Dendritic cell treated with granulocyte-macrophage colony-stimulating factor and Interleukin-4, amounts not matched to agents 40 ng/mL and 50 ng/mL, for 4 days (primary cell): ENCODE results near the gene MAP6D1.

Experiments used
- H3K27ac Mint-ChIP-seq: one replicate; pipeline ENCODE4 v1.8.0; 2022; ENCODE audit warnings: mild to moderate bottlenecking, mixed read lengths
- H3K27me3 Mint-ChIP-seq: one replicate; pipeline ENCODE4 v1.8.0; 2022; ENCODE audit warnings: mild to moderate bottlenecking, mixed read lengths
- H3K36me3 Mint-ChIP-seq: one replicate; pipeline ENCODE4 v1.8.0; 2022; ENCODE audit warnings: low read depth, mixed read lengths
- H3K4me1 Mint-ChIP-seq: one replicate; pipeline ENCODE4 v1.8.0; 2022; ENCODE audit warnings: low read depth, mixed read lengths
- H3K4me3 Mint-ChIP-seq: one replicate; pipeline ENCODE4 v1.8.0; 2022; ENCODE audit warnings: mild to moderate bottlenecking, moderate library complexity, mixed read lengths
- H3K9me3 Mint-ChIP-seq: one replicate; pipeline ENCODE4 v1.8.0; 2022; ENCODE audit warnings: mixed read lengths
- intact Hi-C: fragments of 100-400 bp; cut with micrococcal nuclease; formaldehyde crosslinking; loops from one replicate; pipeline ENCODE4 v1.15.0; 2022

The MAP6D1 gene

GRCh38 chr3:183817639-183818038 is 7.7 kb downstream of the MAP6D1 start:
- peaks cover 79% of the 10 kb centered on the region for H3K36me3 Mint-ChIP-seq
- H3K9me3 Mint-ChIP-seq: no peaks in the 10 kb centered on the region
- intact Hi-C loops: no loop called here
- no peak overlapping the region for H3K27ac Mint-ChIP-seq
- no peaks in the 10 kb centered on the region for H3K4me1 Mint-ChIP-seq
- no peak overlapping the region for H3K4me3 Mint-ChIP-seq
- H3K27me3 Mint-ChIP-seq: no peaks in the 10 kb centered on the region

GRCh38 chr3:183816681-183817510 is 8.5 kb downstream of the MAP6D1 start:
- Mint-ChIP-seq H3K4me1 (no peaks in the 10 kb centered on the region), H3K36me3 (peaks cover 79% of the 10 kb centered on the region), H3K9me3 (no peaks in the 10 kb centered on the region), H3K4me3 (no peak overlapping the region), H3K27ac (no peak overlapping the region), H3K27me3 (no peaks in the 10 kb centered on the region)
- intact Hi-C loops: no loop called here

- Mint-ChIP-seq H3K36me3 (peaks cover 88% of the 10 kb centered on the region), H3K9me3 (no peaks in the 10 kb centered on the region), H3K27ac (no peak overlapping the region), H3K27me3 (no peaks in the 10 kb centered on the region), H3K4me1 (no peaks in the 10 kb centered on the region), H3K4me3 (no peak overlapping the region)
- intact Hi-C loops: no loop called here
Observed at GRCh38 chr3:183815951-183816475, 9.4 kb downstream of the MAP6D1 start.

GRCh38 chr3:183815563-183815940 is 9.8 kb downstream of the MAP6D1 start:
- no peak overlapping the region for H3K27ac Mint-ChIP-seq
- H3K4me3 Mint-ChIP-seq: no peak overlapping the region
- H3K36me3 Mint-ChIP-seq: peaks cover 93% of the 10 kb centered on the region

GRCh38 chr3:183814240-183814639 is 11.1 kb downstream of the MAP6D1 start:
- no peak overlapping the region for H3K4me3 Mint-ChIP-seq
- H3K27me3 Mint-ChIP-seq: no peaks in the 10 kb centered on the region
- peaks cover 95% of the 10 kb centered on the region for H3K36me3 Mint-ChIP-seq
- H3K27ac Mint-ChIP-seq: no peak overlapping the region
- intact Hi-C loops: no loop called here
- H3K4me1 Mint-ChIP-seq: no peaks in the 10 kb centered on the region
- H3K9me3 Mint-ChIP-seq: no peaks in the 10 kb centered on the region

More at GRCh38 chr3:183815563-183815940, 9.8 kb downstream of the MAP6D1 start:
- intact Hi-C loops: no loop called here
- Mint-ChIP-seq H3K4me1 (no peaks in the 10 kb centered on the region), H3K9me3 (no peaks in the 10 kb centered on the region), H3K27me3 (no peaks in the 10 kb centered on the region)

- Mint-ChIP-seq H3K4me1 (no peaks in the 10 kb centered on the region), H3K4me3 (no peak overlapping the region), H3K9me3 (no peaks in the 10 kb centered on the region), H3K27ac (no peak overlapping the region), H3K27me3 (no peaks in the 10 kb centered on the region), H3K36me3 (peaks cover 95% of the 10 kb centered on the region)
- intact Hi-C loops: no loop called here
Observed at GRCh38 chr3:183812761-183813445, 12.5 kb downstream of the MAP6D1 start.

GRCh38 chr3:183811638-183812037 is 13.7 kb downstream of the MAP6D1 start:
- Mint-ChIP-seq H3K27ac (no peak overlapping the region), H3K4me3 (no peak overlapping the region), H3K9me3 (no peaks in the 10 kb centered on the region), H3K36me3 (peaks cover 95% of the 10 kb centered on the region), H3K27me3 (no peaks in the 10 kb centered on the region), H3K4me1 (peaks cover 3% of the 10 kb centered on the region)
- intact Hi-C loops: no loop called here

GRCh38 chr3:183810643-183811594 is 14.5 kb downstream of the MAP6D1 start:
- H3K27me3 Mint-ChIP-seq: no peaks in the 10 kb centered on the region
- H3K27ac Mint-ChIP-seq: no peak overlapping the region
- peaks cover 5% of the 10 kb centered on the region for H3K4me1 Mint-ChIP-seq
- H3K9me3 Mint-ChIP-seq: no peaks in the 10 kb centered on the region
- intact Hi-C loops: no loop called here
- H3K36me3 Mint-ChIP-seq: peaks cover 95% of the 10 kb centered on the region
- H3K4me3 Mint-ChIP-seq: no peak overlapping the region

GRCh38 chr3:183809270-183809669 is 16.1 kb downstream of the MAP6D1 start:
- Mint-ChIP-seq H3K27ac (no peak overlapping the region), H3K4me3 (no peak overlapping the region), H3K4me1 (peaks cover 5% of the 10 kb centered on the region), H3K9me3 (no peaks in the 10 kb centered on the region), H3K27me3 (no peaks in the 10 kb centered on the region), H3K36me3 (peaks cover 95% of the 10 kb centered on the region)
- intact Hi-C loops: no loop called here

- no peaks in the 10 kb centered on the region for H3K27me3 Mint-ChIP-seq
- H3K9me3 Mint-ChIP-seq: no peaks in the 10 kb centered on the region
- H3K27ac Mint-ChIP-seq: no peak overlapping the region
- intact Hi-C loops: no loop called here
- peaks cover 100% of the 10 kb centered on the region for H3K36me3 Mint-ChIP-seq
- H3K4me1 Mint-ChIP-seq: peaks cover 5% of the 10 kb centered on the region
- H3K4me3 Mint-ChIP-seq: no peak overlapping the region
Observed at GRCh38 chr3:183808355-183808754, 17.0 kb downstream of the MAP6D1 start.

- Mint-ChIP-seq H3K27me3 (no peaks in the 10 kb centered on the region), H3K36me3 (peaks cover 100% of the 10 kb centered on the region), H3K27ac (no peak overlapping the region)
Observed at GRCh38 chr3:183807881-183808280, 17.5 kb downstream of the MAP6D1 start.

GRCh38 chr3:183807209-183807728 is 18.1 kb downstream of the MAP6D1 start:
- Mint-ChIP-seq H3K27ac (no peak overlapping the region), H3K9me3 (no peaks in the 10 kb centered on the region), H3K27me3 (no peaks in the 10 kb centered on the region), H3K36me3 (peaks cover 100% of the 10 kb centered on the region), H3K4me1 (peaks cover 5% of the 10 kb centered on the region), H3K4me3 (no peak overlapping the region)
- intact Hi-C loops: no loop called here

More at GRCh38 chr3:183807881-183808280, 17.5 kb downstream of the MAP6D1 start:
- intact Hi-C loops: no loop called here
- Mint-ChIP-seq H3K9me3 (no peaks in the 10 kb centered on the region), H3K4me3 (no peak overlapping the region), H3K4me1 (peaks cover 5% of the 10 kb centered on the region)

- intact Hi-C loops: no loop called here
- Mint-ChIP-seq H3K4me1 (peaks cover 5% of the 10 kb centered on the region), H3K36me3 (peaks cover 100% of the 10 kb centered on the region), H3K27ac (no peak overlapping the region), H3K27me3 (no peaks in the 10 kb centered on the region), H3K4me3 (no peak overlapping the region), H3K9me3 (no peaks in the 10 kb centered on the region)
Observed at GRCh38 chr3:183802989-183803388, 22.4 kb downstream of the MAP6D1 start.
